Astrocyte of the hippocampus (primary cell): ENCODE results near the gene LTBP2.
A peak's percentile ranks its signal among the peaks of the same experiment; 100 is the strongest.
"Not testable (repeated sequence)": the region's sequence is repeated elsewhere in the genome, so short reads cannot be mapped to it uniquely, and the experiment has no call there.

Experiments used
- DNase-seq: peaks from one replicate; pipeline ENCODE4 v3.0.0; 2011; ENCODE audit warnings: low read depth, low spot score

LTBP2 gene

DNA sequence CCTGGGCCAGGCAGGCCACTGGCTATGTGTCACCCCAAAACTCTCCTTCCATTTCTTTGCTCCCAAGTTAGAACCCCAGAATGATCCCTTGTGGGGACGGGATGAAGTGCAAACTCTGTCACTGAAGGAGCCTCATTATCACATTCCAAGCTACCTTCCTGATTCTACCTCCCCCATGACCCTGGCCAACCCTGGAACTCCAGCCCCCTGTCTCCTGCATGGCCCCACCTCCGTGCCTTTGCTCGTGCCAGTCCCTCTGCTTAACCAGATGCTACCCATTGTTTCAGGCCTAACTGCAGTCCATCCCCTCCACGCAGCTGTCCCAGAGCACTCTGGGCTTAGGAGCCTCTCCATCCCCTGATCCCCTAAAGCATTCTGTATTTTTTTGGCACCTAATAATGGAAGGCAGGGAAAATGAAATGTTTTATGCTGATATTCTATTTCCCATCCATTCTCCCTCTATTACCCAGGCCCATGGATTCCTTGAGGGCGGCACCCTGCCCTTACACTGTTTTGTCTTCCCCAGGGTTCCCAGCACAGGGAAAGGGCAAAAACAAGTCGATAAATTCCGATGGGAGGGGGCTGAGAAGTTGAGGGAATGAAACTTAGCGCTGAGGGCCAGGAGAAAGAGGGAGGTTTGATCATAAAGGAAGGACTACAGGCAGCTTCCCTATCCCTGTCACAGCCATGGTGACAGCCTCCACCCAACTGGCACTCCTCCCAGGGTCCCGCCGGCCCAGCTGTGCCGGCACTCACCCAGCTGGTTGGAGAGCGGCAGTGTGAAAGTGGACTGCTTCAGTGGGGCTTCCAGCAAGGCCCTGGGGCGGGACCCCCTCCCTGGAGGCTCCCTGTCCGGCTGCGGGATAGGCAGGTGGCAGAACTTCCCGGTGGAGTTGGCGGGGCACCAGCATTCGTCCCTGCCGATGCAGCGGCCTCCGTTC, 60.3 kb downstream of the LTBP2 start:
- DNase-seq, result no peak

DNA sequence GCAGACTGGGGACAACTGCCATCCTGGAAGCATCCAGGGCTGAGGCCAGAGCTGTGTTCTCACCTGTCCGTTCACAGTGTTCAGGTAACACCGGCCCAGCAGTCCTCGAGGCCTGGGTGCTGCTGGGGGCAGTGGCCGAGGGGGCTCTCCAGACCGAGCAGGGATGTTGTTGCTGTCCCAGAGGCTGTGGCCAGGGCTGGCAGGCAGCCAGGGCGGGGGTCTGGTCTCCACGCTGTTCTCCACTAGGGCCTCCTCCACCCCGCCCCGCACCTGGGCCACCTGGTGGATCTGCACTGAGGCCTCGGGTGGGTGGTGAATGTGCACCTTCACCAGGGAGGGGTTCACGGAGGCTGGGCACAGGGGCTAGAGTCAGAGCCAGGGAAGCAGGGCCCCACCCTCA, 61.0 kb downstream of the LTBP2 start:
- no peak for DNase-seq

DNA sequence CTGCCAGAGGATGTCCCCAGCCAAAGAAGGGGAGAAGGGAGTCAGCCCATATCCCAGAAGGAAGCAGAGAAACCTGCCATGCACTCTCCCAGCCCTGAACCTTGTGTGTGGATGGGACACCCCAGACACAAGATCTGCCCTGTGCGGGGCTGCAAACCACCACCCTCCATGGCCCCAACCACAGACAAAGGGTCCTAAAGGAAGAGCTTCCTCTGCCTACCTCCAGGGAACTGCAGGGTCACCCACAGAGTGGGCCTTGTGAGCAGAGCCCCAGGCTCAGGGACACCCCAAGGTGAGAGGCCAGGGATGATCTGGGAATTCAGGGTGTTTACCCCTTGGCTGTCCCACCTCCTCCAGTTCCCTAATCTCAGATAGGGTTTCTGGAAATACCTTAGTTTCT, 62.0 kb downstream of the LTBP2 start:
- no peak for DNase-seq

DNA sequence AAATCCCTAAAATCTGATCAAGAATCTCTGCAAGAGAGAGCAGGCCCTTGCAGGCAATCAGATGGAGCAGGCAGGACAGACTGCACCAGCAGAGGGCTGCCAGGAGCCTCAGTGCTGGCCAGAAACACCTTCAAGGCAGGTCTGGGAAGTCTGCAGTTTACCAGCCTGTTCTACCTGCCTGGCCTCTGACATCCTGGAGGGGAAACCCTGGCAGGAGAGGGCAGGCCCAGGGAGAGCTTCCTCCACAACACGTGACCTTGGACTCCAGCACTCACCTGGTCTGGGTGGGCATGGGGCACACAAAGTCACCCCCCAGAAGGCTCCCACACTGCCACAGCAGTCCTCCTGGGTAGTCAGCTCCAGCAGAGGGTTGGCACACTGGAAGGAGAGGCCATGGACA, 62.4 kb downstream of the LTBP2 start:
- no peak for DNase-seq

DNA sequence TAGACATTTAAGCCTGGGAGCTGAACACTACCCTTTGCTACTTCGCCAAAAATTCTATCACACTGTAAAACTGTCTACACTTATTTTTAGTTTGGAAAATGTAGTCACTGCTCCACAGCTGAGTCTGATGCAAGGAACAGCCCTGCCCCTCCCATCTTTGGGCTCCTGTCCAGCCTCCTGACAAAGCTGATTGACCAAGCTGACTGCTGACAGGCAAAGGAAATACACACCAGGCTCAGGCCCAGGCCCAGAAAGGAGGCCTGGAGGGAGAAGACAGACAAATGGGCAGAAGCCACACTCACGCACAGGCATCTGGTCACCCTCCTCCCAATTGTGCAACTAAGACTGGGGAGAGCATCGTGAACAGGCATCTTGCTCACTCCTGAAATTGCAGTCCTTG, 63.2 kb downstream of the LTBP2 start:
- DNase-seq, result no peak

DNA sequence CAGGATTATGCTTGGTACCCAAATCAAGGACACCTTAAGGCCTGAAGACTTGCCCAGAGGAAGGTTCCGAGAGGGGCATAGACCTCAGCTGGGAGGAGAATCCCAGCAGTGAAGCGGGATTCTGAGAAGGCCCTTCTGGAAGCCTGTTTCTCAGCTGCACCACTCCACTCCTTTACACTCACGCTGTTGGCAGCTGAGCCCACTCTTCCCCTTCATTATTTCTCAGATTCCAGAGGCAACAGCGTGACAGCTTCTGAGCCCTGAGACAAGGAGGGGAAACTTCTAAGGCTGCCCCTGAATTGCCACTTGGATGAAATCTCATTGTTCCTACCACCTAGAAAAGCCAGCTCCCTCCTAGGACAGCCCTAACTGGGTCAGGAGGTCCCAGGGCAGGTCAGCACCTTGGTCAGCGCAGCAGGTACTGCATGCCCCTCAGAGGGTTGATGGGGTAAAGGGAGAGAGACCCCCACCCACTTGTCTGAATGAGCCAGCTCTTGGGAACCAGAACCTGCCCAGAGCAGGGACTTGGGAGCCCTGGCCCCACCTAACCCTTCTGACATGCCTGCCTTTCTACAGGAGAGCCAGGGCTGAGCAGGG, 64.6 kb downstream of the LTBP2 start:
- DNase-seq, result no peak

DNA sequence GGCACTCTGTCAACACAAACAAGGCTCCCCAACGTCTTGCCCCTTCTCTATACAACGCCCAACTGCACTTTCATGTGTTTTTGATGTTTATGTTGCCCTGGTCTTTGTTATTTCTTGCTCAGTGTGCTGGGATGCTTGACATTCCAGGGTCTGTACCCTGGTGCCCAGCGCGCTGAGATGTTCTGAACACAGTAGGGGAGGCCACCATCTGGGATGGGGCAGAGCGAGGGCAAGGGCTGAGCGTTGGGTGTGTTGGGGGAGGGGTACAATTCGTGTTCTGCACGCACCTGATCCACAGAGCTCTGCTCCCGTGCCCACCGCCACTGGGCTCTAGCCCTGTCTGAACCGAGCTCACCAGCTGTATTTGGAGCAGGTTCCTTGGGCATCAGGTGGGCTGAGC, 65.6 kb downstream of the LTBP2 start:
- peak; percentile 73 for DNase-seq

DNA sequence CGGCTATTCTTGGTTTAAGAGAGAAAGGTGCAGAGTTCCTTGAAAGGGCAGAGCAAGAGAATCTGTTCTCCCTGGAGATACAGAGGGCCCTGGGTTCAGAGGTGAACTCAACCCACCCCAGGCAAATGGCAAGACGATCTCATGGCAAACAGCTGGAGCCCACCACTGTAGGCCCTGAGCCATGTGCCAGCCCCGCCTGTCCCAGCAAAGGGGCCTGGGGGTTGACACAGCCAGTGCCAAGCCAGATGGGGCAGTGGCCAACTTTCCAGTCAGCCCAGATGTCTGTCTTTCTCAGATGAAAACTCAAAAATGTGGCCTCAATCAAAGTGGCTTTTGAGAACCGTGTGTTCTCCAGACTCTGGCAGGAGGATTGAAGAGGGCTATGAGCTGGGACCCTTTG, 66.7 kb downstream of the LTBP2 start:
- DNase-seq, result no peak

DNA sequence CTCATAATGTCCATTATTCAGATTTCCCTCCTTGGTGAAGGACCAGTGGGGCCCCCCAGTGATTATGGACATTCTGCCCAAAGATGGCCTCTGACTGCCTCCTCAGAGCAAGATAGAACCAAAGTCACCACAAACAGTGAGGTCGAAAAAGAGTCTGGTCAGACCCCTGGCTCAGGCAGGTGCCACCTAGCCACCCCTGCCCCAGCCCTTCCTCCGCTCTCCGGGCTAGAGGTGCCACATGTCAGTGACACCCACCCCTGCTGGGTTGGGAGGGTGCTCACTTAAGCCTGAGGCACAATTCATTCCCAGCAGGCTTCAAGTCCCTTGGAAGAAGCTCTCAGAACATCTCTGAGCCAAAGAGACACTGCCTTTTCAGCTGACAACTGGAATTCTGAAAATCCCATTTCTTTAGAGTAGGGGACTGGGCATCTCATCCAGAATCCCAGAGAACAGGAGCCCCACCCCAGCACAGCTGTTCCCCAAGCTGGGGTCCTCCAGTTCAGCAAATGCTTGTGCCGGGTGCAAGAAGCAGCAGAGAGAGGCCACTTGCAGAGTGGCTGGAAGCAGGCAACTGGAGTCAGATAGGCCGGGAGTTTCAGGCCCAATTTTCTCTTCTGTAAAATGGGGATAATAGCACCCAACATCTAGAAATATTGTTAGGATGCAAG, 68.1 kb downstream of the LTBP2 start:
- DNase-seq, result no peak

DNA sequence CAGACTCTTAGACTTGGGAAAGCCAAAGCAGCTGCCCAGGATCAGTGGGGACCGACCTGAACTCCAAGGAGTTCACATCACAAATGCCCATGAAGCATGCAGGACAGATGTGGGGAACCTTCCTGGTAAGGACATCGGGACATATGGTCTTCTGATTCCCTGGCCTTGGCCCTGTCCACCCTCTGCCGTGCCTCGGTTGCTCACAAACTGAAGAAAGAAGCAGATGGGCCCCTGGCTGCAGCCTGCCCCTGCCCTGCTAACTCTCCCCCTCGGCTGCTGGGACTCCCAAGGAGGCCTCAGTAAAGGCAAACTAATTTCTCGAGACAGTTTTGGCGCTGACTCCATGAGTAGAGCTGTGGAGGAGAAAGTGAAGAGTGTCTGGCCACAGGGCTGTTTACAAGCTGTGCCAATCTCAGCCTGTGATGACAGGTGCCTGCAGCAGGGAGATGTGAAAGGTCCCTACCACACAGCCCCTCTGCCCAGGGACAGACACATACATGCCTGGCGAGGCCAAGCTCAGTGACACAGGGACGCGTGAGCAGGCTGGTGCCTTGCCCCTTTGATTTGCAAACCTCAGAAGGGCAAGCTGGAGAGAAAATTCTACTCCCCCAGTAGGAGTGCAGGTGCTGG, 69.9 kb downstream of the LTBP2 start:
- no peak for DNase-seq

DNA sequence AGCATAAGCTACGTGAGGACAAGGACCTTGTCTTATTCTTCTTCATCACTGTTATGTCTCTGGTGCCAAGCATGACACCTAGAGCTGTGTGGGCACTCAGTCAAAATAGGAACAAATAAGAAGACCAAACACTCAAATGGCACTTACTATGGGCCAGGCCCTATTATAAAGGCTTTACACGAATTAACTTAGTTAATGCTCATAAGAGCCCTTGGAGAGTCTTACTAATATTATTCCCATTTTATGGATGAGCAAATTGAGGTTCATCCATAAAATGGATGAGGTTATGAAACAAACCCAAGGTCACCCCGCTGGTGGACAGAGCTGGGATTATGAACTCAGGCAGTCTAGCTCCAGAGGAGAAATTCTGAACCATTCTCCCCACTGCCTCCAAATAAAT, 70.8 kb downstream of the LTBP2 start:
- no peak for DNase-seq

DNA sequence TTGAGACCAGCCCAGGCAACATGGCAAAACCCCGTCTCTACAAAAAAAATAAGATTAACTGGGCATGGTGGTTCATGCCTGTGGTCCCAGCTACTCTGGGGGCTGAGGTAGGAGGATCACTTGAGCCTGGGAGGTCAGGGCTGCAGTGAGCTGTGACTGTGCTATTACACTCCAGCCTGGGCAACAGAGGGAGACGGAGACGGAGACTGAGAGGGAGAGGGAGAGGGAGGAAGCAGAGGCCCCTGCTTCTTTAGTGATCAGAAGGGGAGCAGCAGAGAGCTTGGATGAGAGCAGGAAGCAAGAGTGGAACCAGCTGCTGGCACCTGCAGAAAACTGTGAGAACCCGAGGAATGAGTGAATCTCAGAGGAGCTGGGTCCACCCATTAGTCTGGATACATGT, 72.5 kb downstream of the LTBP2 start:
- no peak for DNase-seq

DNA sequence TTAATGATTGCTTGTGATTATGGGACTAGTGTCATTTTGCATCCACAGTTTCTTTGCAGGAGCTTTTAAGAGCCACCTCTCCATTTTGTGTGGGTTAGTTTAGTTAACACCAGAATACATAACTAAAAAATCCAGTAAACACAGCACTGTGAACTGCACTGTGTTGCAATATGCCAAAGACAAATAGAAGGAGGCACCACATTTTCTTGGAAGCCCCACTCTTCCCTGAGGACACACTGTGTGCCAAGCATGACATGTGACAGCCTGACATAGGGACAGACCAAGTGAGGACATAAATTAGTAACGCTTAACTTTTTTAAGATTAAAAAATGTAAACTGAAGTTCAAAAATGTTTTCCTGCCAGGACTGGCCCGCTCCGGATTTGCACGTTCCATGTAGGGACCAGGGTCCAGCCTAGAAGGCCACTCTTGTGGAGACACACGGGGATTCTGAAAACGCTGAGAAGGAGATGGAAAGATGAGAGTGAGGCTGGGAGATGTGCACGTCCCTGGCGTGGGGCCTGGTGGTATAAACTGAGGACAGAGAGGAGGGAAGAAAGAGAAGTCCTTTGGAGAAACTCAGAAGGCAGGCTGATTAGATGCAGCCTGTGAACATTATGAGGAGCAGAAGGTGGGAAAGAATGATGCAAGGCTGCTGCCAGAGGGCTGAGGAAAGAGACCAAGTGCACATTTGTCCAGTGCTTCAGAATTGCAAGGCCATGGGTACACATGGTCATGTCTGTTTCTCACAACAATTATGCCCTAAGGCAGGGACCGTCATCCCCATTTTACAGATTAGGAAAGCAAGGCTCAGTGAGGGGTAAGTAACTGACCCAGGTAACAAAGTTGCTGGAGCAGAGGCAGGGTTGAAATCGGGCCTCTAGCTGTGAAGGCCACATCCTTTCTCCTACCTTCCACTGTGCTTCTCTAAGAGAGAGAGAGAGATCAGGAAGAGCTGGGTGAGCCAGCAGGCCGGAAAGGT, 73.3 kb downstream of the LTBP2 start:
- no peak for DNase-seq

DNA sequence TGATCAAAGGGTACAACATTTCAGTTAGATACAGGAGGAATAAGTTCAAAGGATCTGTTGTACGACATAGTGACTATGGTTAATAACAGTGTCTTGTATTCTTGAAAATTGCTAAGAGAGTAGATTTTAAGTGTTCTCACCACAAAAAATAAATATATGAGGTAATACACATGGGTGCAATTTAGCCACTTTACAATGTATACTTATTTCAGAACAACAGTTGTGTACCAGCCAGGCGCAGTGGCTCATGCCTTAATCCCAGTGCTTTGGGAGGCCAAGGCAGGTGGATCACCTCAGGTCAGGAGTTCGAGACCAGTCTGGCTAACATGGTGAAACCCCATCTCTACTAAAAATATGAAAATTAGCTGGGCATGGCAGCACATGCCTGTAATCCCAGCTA, 75.7 kb downstream of the LTBP2 start:
- DNase-seq, result not testable (repeated sequence)

DNA sequence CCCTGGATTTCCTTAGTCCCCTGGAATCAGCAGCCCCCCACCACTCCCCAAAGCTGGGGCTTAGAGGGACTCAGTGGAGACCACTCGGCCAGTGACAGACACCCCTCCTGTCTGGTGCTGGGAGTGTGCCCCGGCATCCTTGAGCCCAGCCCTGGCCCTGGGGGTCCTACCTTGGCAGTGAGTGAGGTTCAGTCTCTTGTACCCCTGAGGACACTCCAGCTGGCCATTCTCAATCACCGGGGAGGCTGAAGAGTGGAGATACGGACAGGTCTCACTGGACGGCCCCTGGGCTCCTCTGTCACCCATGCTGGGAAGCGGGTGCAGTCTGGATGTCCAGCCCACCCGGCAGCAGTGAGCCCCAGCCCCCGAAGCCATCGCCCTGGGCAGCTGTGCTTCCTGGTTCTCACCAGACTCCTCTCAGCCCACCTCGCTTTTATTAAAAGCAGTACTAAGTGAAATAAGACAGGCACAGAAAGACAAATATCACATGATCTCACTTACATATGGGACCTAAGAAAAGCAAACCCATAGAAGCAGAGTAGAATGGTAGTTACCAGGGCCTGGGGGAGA, 76.2 kb downstream of the LTBP2 start:
- no peak for DNase-seq

DNA sequence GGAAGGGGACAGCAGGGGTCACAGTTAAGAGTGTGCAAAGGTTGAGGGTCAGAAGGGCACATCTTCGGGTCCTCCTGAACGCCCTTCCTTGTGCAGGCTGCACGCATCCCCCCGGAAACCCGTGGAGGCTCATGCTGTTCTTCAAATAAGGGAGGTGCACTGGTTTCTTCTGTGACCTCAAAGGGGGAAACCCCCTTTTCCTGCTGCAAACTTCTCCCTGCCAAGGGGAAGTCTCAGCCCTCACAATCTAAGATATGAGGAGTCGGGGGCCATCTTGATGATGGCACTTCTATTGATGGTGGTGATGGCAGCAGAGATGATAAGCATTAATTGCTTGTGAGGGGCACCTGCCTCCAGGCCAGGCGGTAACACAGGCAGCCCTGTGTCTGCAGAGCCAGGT, 78.5 kb downstream of the LTBP2 start:
- no peak for DNase-seq

DNA sequence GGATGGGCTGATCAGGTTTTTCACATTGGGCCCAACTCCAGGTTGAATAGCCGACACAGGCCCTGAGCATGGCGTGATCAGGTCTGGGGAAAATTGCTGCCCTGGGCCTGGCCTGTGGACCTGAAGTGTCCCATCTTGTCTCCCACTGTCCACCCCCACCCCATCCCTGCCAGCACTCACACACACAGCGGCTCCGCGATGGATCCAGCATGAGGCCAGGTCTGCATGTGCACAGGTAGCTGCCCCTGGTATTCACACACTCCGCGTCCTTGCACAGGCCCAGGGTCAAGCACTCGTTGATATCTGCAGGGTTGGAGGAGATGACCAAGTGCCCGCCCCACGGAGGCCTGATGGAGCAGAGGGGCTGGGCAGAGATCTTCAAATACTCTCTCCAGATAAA, 79.8 kb downstream of the LTBP2 start:
- DNase-seq, result no peak

DNA sequence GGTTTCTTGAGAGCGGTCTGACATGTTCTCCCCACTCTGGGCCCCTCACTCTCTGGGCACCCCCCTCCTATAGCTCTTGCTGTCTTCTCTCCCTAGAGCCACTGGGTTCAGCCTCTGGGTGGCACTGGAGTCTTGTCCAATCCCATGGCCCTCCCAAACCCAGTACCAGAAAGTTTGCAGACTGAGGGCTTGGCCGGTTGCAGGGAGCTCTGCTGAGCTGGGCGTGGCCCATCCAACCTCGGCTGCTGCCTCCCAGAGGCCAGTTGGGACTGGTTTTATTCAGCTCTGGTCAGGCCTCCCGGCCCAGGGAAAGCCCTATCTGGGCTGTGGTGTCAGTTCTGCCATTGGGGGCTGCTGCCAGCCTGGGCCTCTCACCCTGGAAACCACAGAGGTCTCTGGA, 80.6 kb downstream of the LTBP2 start:
- peak; percentile 53 for DNase-seq

DNA sequence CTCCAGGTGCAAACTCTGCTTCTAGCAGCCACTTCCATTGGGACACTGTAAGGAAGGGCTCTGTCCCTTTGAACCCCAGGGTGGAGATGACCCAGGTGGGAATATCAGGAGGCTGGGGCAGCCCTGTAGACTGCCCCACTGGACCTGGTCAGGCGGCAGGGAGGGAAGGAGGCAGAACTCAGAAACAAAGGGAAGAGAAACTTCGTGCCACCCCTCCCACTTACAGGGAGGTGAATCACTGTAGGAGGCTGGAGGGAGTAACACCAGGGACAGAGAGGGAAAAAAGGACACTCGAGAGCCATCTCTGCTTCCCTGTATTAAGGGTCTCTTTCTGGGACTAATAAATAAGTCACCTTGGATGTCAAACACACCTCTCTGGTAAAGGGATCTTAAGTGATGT, 81.0 kb downstream of the LTBP2 start:
- no peak for DNase-seq

DNA sequence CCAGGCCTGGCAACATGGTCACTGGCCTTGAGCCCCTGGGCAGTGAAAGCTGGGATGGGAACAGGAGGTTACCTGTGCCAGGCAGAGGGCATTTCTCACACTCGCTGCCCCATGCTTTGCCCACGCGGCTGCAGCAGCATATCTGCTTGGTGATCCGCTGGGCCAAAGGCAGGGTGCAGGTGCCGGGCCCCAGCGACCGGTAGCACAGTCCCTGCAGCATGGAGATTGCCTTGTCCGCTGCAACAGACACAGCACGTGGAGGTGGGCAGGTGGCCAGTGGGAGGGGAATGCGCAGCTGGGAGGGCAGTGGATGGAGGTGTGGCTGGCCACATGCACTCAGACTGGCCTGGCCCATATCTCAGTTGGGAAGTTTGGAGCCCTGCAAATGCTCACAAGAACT, 83.2 kb downstream of the LTBP2 start:
- no peak for DNase-seq

DNA sequence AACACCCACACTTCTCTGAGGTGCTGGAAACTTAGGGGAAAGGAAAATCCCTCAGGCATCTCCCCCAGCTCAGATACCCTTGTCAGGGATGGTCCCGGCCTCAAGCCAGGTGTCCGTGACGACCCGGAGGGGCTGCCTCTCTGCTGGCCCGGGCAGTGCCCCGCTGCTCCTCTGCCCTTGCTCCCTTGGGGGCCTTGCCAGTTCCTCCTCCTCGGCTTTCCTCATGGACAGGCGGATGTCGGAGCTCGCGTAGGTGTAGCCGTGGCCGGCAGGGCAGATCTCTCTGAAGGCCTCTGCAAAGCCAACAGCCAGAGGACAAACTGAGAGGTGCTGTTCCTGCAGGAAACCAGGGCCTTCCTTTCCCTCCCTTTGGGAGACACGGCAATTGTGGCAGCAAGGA, 83.6 kb downstream of the LTBP2 start:
- no peak for DNase-seq
